Activated CD4-positive, alpha-beta T cell treated with anti-CD3 and anti-CD28 coated beads, Interleukin-2, amount 10 ng/mL, durations not matched to agents 7 days and 5 days (primary cell): ENCODE results near the gene SORCS3. TPM values are rescaled to one million over a fixed set of nuclear protein-coding genes. Genes with fewer than 3 reads are reported as not detected.

Experiments used
- CTCF ChIA-PET: fragments of 350-600 bp; sonication (Branson Sonifier 250); formaldehyde crosslinking; loops from one replicate; lab custom pipeline; 2021; ENCODE audit warnings: antibody characterized with exemption; lab: Charles Lee
- POLR2A ChIA-PET: fragments of 350-600 bp; sonication (Branson Sonifier 250); formaldehyde crosslinking; loops from one replicate; lab custom pipeline; 2021; ENCODE audit warnings: antibody characterized with exemption; lab: Charles Lee
- DNase-seq: peaks from one replicate; pipeline ENCODE4 v3.0.0-alpha.2; 2020
- H3K27ac Mint-ChIP-seq: one replicate; pipeline ENCODE4 v1.8.0; 2021; ENCODE audit warnings: mild to moderate bottlenecking, moderate library complexity, mixed read lengths
- H3K27me3 Mint-ChIP-seq: one replicate; pipeline ENCODE4 v1.8.0; 2021; ENCODE audit warnings: mixed read lengths
- H3K36me3 Mint-ChIP-seq: one replicate; pipeline ENCODE4 v1.8.0; 2021; ENCODE audit warnings: low read depth, mixed read lengths
- H3K4me1 Mint-ChIP-seq: one replicate; pipeline ENCODE4 v1.8.0; 2021; ENCODE audit warnings: mixed read lengths
- H3K4me3 Mint-ChIP-seq: one replicate; pipeline ENCODE4 v1.8.0; 2021; ENCODE audit warnings: mild to moderate bottlenecking, moderate library complexity, mixed read lengths
- H3K9me3 Mint-ChIP-seq: one replicate; pipeline ENCODE4 v1.8.0; 2021; ENCODE audit warnings: mixed read lengths
- total RNA-seq, 2 experiments: library from RNA; stranded (reverse); gene quantifications; one replicate each; pipeline ENCODE4 v1.2.3, GENCODE V29; 2021

Gene SORCS3
- total RNA-seq, 2 experiments from 2014 or later: 0.17 TPM; not detected in 1

DNA sequence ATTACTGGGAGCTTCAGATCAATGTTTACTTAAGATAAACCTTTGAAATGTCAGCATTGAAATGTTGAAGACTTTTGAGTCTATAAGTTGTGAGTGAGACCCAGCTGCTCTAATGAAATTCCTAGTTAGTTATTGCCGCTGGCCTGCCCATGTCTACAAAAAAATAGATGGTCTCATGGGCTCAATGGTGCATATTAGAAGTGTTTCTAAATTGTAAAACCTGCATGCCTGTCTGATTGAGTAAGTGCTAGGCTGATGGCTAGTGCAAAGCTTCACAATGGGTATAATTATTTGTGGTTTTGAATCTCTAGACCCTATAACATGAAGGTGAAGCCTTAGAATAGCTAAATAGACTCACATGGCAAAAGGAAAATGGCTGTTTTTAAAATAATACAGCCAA is 234.5 kb downstream of the SORCS3 start:
- Mint-ChIP-seq H3K27ac (no peak overlapping the region), H3K4me3 (no peak overlapping the region), H3K27me3 (no peaks in the 10 kb centered on the region), H3K9me3 (no peaks in the 10 kb centered on the region), H3K36me3 (no peaks in the 10 kb centered on the region), H3K4me1 (no peaks in the 10 kb centered on the region)
- ChIA-PET POLR2A (no interaction called here), CTCF (no interaction called here)
- DNase-seq: no peak

DNA sequence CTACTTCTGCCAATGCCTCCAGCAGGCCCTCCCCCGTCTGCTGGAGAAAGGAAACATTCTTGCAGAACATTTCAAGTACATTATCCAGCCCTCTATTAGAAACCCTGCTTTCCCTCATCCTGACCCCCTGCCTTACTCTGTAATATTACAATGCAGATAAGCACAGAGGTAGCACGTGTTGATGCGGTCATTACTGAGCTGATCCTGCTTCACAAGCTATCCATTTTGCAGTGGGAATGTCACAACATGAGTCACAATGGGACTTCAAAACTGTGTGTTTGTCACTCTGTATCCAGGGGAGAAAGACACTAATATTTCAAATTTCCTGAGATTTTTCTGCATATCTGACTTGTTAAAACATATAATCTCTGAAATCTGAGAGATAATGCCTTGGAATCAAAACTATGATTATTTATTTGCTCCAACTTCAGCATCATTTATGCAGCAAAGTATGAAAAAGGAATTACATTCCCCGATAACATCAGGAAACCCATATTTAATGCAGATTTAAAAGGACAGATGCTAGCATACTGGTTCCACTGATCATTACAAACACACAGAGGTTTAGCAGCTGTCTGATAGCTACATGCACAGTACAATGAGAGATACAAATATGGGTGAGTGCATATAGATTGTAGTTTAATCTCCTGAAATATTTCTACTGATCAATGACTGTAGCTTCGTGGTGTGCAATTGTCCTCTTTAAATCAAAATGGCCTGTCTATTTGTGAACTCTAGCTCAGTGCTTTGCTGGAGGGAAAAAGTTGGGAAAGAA is 239.7 kb downstream of the SORCS3 start:
- POLR2A ChIA-PET: no interaction called here
- H3K4me3 Mint-ChIP-seq: no peak overlapping the region
- H3K27ac Mint-ChIP-seq: no peak overlapping the region
- no peaks in the 10 kb centered on the region for H3K36me3 Mint-ChIP-seq
- H3K4me1 Mint-ChIP-seq: no peaks in the 10 kb centered on the region
- H3K27me3 Mint-ChIP-seq: no peaks in the 10 kb centered on the region
- no peaks in the 10 kb centered on the region for H3K9me3 Mint-ChIP-seq
- CTCF ChIA-PET: no interaction called here
- DNase-seq: no peak

DNA sequence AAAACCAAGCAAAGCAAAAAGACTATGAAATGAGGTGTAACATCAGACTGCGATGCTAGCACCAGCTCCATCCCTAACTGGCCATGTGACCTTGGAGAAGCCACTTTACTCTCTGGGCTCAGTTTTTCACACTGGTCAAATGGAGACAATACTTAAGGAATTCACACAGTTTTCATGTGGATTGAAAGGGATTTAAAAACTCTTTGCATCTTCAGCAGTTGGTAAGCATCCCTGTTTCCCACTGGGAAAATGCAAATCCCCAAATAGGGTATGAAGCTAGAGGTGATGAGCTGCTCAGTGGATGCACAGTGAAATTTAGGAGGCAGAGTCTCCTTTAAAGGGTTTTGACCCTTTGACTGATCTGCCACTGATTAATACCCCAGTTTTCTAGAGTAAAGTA is 240.7 kb downstream of the SORCS3 start:
- Mint-ChIP-seq H3K27ac (no peak overlapping the region), H3K9me3 (no peaks in the 10 kb centered on the region), H3K27me3 (no peaks in the 10 kb centered on the region), H3K4me1 (no peaks in the 10 kb centered on the region), H3K36me3 (no peaks in the 10 kb centered on the region), H3K4me3 (no peak overlapping the region)
- CTCF ChIA-PET: no interaction called here
- POLR2A ChIA-PET: no interaction called here
- DNase-seq: no peak

DNA sequence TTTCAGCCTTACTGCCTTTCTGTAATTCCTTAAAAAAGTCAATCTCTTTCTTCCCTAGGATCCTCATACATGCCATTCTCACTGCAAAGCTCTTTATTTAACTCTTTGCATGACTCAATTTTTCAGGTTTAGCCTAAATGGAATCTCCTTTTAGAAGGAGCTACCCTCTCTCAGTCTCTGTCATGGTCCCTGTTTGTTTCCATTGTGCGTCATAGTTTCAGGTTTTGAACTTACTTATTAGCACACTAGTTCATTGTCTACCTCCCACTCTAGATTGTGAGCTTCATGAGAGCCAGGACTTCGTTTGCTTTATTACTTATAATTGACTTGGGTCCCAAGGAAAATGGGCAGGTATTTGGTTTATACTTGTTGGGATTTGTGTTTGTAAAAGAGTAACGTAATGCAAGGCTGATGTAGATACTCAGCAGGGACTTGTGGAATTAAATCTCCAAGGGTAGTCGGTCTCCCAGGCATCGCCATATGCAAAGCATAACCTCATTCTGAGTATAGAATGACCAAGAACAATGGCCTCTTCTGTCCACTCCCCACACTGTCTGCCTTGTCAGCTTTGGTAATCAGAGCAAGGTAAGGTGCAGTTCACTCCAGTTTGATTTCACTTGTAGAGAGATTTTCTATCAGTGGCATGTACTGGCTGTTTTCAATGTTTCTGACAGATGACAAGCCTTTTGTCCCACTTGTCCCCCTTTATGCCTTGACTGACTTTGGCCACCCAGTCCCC is 252.0 kb downstream of the SORCS3 start:
- DNase-seq: no peak
- POLR2A ChIA-PET: no interaction called here
- Mint-ChIP-seq H3K4me3 (no peak overlapping the region), H3K27me3 (no peaks in the 10 kb centered on the region), H3K27ac (no peak overlapping the region), H3K36me3 (no peaks in the 10 kb centered on the region), H3K4me1 (no peaks in the 10 kb centered on the region), H3K9me3 (peaks cover 7% of the 10 kb centered on the region)
- CTCF ChIA-PET: no interaction called here

- Mint-ChIP-seq H3K27me3 (no peaks in the 10 kb centered on the region), H3K4me1 (no peaks in the 10 kb centered on the region), H3K27ac (no peak overlapping the region), H3K4me3 (no peak overlapping the region), H3K9me3 (peaks cover 5% of the 10 kb centered on the region), H3K36me3 (no peaks in the 10 kb centered on the region)
- no peak for DNase-seq
- POLR2A ChIA-PET: no interaction called here
- CTCF ChIA-PET: no interaction called here
Measured at GRCh38 chr10:104893701-104894100, 252.6 kb downstream of the SORCS3 start.

GRCh38 chr10:104894681-104895080 is 253.6 kb downstream of the SORCS3 start:
- H3K4me1 Mint-ChIP-seq: no peaks in the 10 kb centered on the region
- no peak overlapping the region for H3K4me3 Mint-ChIP-seq
- ChIA-PET POLR2A (no interaction called here), CTCF (no interaction called here)
- DNase-seq: no peak
- H3K27ac Mint-ChIP-seq: no peak overlapping the region
- H3K9me3 Mint-ChIP-seq: peaks cover 3% of the 10 kb centered on the region
- no peaks in the 10 kb centered on the region for H3K27me3 Mint-ChIP-seq
- no peaks in the 10 kb centered on the region for H3K36me3 Mint-ChIP-seq

- Mint-ChIP-seq H3K9me3 (no peaks in the 10 kb centered on the region), H3K4me1 (no peaks in the 10 kb centered on the region), H3K36me3 (no peaks in the 10 kb centered on the region), H3K27me3 (no peaks in the 10 kb centered on the region), H3K4me3 (no peak overlapping the region), H3K27ac (no peak overlapping the region)
- no peak for DNase-seq
- ChIA-PET CTCF (no interaction called here), POLR2A (no interaction called here)
Measured at GRCh38 chr10:104895541-104895940, 254.5 kb downstream of the SORCS3 start.

GRCh38 chr10:104895981-104896380 is 254.9 kb downstream of the SORCS3 start:
- Mint-ChIP-seq H3K27me3 (no peaks in the 10 kb centered on the region), H3K27ac (no peak overlapping the region), H3K36me3 (no peaks in the 10 kb centered on the region), H3K4me1 (no peaks in the 10 kb centered on the region), H3K9me3 (no peaks in the 10 kb centered on the region), H3K4me3 (no peak overlapping the region)
- POLR2A ChIA-PET: no interaction called here
- no peak for DNase-seq
- CTCF ChIA-PET: no interaction called here

GRCh38 chr10:104897696-104898095 is 256.6 kb downstream of the SORCS3 start:
- H3K9me3 Mint-ChIP-seq: no peaks in the 10 kb centered on the region
- no peak overlapping the region for H3K27ac Mint-ChIP-seq
- CTCF ChIA-PET: no interaction called here
- no peak overlapping the region for H3K4me3 Mint-ChIP-seq
- POLR2A ChIA-PET: no interaction called here
- H3K27me3 Mint-ChIP-seq: no peaks in the 10 kb centered on the region
- no peaks in the 10 kb centered on the region for H3K4me1 Mint-ChIP-seq
- no peak for DNase-seq
- no peaks in the 10 kb centered on the region for H3K36me3 Mint-ChIP-seq

- ChIA-PET CTCF (no interaction called here), POLR2A (no interaction called here)
- Mint-ChIP-seq H3K36me3 (no peaks in the 10 kb centered on the region), H3K27ac (no peak overlapping the region), H3K9me3 (no peaks in the 10 kb centered on the region), H3K27me3 (no peaks in the 10 kb centered on the region), H3K4me1 (no peaks in the 10 kb centered on the region), H3K4me3 (no peak overlapping the region)
- no peak for DNase-seq
Measured at GRCh38 chr10:104899779-104900178, 258.7 kb downstream of the SORCS3 start.

- Mint-ChIP-seq H3K36me3 (no peaks in the 10 kb centered on the region), H3K9me3 (no peaks in the 10 kb centered on the region), H3K27me3 (no peaks in the 10 kb centered on the region), H3K4me3 (no peak overlapping the region), H3K4me1 (no peaks in the 10 kb centered on the region), H3K27ac (no peak overlapping the region)
- DNase-seq: no peak
- ChIA-PET POLR2A (no interaction called here), CTCF (no interaction called here)
Measured at GRCh38 chr10:104903433-104903832, 262.3 kb downstream of the SORCS3 start.

DNA sequence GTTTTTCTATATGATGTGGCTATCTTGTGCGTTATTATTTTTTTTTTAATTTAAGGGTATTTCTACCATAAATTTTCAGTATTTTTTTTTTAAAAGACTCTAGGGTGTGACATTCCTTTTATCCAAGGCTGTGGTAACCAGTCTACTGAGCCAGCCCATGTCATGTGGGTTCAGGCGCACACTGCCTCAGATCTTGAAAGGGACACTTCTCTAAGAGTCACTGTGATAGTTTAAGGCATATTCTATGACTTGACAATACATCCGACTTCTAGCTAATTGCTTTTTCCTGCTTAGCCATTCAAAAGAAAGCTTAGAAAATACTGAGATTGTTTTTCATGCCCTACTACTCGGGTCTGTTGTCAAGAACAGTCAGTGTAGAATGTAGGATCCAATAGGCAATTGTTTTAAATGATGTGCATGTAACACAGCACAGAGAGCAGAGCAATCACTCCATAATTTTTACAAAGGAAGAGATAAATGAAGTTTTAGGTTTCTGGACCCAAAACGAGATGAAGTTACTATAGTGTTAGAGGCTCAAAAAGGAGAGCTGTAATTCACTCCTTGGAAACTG is 263.7 kb downstream of the SORCS3 start:
- ChIA-PET POLR2A (no interaction called here), CTCF (no interaction called here)
- no peaks in the 10 kb centered on the region for H3K9me3 Mint-ChIP-seq
- no peaks in the 10 kb centered on the region for H3K36me3 Mint-ChIP-seq
- DNase-seq: no peak
- H3K27me3 Mint-ChIP-seq: no peaks in the 10 kb centered on the region
- H3K27ac Mint-ChIP-seq: no peak overlapping the region
- no peaks in the 10 kb centered on the region for H3K4me1 Mint-ChIP-seq
- no peak overlapping the region for H3K4me3 Mint-ChIP-seq

GRCh38 chr10:104906112-104906511 is 265.0 kb downstream of the SORCS3 start:
- Mint-ChIP-seq H3K27me3 (no peaks in the 10 kb centered on the region), H3K4me3 (no peak overlapping the region), H3K4me1 (no peaks in the 10 kb centered on the region), H3K9me3 (no peaks in the 10 kb centered on the region), H3K27ac (no peak overlapping the region), H3K36me3 (no peaks in the 10 kb centered on the region)
- ChIA-PET POLR2A (no interaction called here), CTCF (no interaction called here)
- no peak for DNase-seq
